Measurements from ENCODE around the gene GPAM.
"Not testable (repeated sequence)": the region's sequence is repeated elsewhere in the genome, so short reads cannot be mapped to it uniquely, and the experiment has no call there.

GPAM gene

DNA sequence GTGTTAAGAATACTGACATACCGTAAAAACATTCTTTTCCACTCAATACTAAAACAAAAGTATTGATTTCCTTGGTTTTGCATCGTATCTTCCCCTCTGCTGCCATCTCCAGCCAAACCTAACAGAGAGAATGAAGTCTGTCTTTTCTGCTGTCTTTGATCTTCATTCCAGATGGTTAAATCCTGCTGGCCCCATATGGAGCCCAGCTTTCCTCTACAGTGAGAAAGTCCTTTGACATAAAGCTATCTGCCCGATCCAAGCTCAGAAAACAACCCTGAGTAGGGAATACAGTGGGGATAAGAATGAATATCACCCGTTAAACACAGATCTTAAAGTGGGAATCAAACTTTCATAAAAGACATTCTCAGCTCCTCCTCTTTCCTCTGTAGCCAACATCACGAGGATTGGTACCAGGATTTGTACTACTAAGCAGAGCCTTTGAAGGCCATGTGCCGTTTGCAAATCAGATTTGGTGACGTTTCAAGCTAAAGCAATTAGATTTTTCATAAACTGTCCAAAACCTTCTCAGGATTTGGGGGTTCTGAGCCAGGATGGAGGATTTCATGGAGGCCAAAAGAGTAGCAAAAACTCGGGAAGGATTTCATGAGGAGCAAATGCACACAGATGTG lies 30.8 kb upstream of the GPAM start:
- no peak for DNase-seq

- no peak for DNase-seq
These were observed 30.3 kb upstream of the GPAM start for GRCh38 chr10:112213836-112214235.

DNA sequence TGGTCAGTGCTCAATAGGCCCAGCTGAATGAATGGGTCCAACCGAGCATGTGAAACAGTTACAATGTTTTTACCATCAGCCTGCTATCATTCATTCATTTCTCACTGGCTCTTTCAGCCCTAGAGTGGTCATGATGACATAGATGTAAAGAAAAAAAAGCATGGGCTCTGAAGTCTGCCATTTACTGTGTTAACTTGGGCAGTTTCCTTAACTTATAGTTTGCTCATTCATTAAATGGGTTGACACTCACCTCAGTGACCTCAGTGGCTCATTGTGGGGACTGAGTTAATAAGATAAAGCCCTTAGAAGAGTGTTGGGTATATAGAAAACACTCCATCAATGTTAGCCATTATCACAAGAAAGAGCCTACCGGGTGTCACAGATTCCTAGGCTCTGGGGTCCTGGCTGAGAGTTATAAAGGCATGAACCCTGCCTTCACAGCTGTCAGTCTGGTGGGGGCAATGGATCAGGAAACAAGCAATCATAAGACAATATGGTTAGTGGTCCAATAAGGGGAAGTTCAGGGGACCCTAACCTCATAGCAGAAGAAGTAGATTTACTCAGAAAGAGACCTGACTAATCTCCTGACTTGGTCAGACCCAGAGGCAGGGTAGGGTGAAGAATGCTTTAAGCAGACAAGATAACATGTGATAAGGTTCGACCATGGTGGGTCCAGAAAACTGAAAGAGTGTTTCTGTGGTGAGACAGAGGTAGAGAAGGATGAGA lies 29.7 kb upstream of the GPAM start:
- DNase-seq = no peak

DNA sequence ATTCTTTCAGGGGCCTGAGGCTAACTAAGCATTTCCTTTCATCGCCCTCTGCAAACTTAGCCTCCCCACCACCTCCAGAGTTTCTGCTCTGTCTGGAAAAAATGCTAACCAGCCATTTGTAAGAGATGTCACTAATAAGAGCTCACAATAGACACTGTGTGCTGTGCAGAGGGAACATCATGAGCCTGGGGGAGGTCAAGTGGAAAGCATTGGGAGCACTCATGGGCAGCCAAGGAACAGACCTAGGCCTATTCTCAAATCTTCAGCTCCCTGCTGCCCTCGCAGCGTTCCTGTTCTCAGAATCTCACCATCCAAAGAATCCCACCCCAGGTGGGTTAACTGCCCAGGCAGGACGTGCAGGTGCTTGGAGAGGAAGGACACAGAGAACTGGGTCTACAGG lies 27.1 kb upstream of the GPAM start:
- DNase-seq = no peak

- no peak for DNase-seq
These were observed 26.1 kb upstream of the GPAM start for GRCh38 chr10:112209684-112210131.

DNA sequence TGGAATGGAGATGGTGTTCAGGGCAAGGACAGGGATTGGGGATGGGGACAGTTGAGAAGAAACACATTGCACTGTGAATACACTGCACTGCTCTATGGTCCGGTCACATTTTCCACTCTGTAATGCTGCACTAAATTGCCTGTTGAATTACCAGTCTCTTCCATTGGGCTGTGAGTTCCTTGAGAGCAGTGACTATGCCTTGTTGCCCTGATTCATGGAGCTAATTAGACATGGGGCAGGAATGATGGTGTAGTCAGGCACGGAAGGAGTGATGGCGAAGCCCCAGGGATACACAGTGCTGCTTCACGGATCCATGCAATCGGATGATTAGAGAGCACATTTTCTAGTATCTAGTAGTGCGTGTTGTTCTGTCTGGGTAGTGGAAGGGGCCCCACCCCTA lies 25.4 kb upstream of the GPAM start:
- DNase-seq = no peak

GRCh38 chr10:112208292-112208691 lies 24.7 kb upstream of the GPAM start:
- DNase-seq = no peak

GRCh38 chr10:112203328-112204076 lies 19.9 kb upstream of the GPAM start:
- DNase-seq = no peak

DNA sequence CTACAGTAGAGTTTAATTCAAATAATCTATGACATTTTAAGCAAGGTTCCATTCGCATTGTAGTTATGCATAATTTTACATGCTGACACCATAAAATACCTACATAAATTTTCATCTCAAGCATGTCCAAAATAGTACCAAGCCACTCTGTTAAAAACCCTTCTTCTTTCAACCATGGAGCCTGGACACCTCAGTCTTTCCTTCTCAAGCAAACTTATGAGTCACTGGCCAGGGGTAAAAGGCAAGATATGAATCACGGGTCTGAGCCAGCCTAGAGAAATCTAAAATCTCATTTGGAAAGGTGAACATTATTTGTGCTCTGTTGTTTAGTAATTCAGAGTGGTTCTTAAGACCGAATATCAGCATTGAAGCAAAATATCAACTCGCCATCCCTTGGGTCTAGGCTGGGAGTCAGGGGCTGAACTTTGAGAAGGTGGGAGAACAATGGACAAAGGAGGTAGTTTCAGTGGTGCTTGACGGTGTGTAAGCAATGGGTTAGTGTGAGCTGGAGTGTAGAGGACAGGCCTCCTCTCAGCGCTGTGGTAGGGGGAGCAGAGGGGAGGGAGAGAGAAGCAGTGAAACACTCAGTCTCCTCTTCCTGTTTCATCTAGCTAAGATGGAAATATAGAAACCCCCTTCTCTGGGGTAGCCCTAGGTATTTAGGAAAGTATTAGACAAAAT lies 19.1 kb upstream of the GPAM start:
- no peak for DNase-seq

DNA sequence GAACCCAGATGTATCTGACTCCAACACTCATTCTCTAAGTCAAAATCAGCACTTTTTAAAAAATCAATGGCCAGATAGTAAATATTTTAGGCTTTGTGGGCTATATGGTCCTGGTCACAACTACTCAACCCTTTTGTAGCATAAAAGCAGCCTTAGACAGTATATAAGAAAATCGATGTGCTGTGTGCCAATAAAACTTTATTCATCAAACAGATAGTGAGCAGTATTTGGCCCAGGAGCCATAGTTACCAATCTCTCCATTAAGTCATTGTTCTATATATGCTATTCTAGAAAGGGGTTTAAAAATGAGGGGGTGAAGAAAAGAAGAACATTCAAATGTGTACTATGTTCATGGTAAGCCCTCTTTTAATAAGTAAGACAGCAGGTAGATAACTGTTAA lies 18.5 kb upstream of the GPAM start:
- no peak for DNase-seq

DNA sequence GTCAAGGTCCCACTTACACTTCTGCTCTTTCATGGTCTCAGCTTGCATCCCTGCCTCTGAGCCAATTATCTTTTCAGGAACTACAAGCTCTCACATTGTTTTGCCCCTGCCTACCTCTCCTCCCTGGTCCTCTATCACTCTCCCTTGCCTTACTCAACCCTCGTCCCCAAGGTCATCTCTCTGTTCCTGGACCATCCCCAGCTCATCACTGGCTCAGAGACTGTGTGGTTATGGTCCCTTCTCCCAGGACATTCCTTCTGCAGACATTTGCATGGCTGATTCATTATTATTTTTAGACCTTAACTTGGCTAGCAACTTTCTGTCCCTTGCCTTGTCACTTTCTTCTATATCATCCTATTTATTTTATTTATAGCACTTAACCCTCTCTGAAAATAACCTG lies 17.8 kb upstream of the GPAM start:
- DNase-seq = no peak

DNA sequence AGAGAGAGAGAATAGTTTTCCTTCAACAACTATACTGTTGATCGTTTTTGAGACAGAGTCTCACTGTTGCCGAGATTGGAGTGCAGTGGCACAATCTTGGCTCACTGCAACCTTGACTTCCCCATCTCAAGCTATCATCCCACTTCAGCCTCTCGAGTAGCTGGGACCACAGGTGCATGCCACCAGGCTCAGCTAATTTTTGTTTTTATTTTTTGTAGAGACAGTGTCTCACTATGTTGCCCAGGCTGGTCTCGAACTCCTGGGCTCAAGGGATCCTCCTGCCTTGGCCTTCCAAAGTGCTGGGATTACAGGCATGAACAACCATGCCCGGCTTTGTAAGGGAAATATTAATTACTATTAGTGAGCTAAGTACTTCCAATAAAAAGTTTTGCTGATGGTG lies 16.7 kb upstream of the GPAM start:
- not testable (repeated sequence) for DNase-seq

GRCh38 chr10:112197662-112198061 lies 14.1 kb upstream of the GPAM start:
- not testable (repeated sequence) for DNase-seq

DNA sequence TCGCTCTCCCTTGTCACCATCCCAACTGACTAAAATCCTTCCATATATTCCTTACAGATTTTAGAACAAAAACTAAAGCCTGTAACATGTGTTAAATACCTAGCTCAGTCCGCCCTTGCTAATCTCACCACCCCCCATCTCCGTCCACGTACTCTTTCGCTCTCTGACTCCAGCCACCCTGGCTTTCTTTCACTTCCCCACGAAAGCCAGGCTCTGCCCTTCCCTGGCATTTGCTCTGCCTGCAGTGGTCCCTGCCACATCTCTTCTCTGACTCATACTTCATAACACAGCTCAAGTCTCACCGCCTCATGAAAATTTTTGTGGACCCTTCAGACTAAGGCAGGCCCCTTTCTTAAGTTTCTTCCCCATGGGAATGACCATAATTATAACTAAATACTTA lies 11.7 kb upstream of the GPAM start:
- no peak for DNase-seq

DNA sequence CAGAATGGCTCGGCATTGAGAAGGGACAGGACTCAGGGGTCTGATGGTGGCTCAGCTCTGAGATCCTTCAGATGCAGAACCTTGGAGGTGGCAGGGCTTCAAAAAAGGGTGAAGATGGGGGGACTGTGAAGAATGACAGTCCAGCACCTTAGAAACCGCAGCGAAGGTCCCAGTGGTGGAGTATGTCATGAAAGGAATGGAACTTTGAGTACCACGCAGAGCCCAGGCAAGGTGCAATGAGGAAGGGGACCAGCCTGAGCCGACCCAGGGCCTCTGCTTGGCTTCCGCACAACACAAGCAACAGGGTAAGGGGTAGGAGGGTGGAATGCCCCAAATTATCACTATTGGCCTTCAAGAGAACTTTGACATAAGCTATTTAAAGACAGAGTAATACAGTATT lies 8.2 kb upstream of the GPAM start:
- DNase-seq = no peak

GRCh38 chr10:112191041-112191590 lies 7.6 kb upstream of the GPAM start:
- DNase-seq = no peak

DNA sequence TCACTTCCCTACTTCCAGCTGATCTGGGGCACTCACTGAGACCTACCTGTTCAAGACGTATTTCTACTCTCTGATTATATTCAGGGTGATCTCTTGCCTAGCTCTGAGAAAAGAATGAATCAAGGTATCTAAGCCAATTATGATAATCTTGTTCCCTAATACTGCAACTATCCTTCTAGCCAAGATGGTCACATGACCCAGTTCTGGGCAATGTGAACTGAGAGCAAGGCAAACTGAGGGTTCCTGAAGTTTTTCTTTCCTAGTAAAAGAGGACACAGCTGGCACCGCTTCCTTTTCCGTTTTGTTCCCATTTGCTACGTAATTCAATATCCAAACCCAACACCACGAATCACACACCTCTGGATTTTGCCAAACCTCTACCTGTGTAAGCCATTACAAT lies 5.9 kb upstream of the GPAM start:
- DNase-seq = no peak

GRCh38 chr10:112187527-112187926 lies 4.0 kb upstream of the GPAM start:
- no peak for DNase-seq

DNA sequence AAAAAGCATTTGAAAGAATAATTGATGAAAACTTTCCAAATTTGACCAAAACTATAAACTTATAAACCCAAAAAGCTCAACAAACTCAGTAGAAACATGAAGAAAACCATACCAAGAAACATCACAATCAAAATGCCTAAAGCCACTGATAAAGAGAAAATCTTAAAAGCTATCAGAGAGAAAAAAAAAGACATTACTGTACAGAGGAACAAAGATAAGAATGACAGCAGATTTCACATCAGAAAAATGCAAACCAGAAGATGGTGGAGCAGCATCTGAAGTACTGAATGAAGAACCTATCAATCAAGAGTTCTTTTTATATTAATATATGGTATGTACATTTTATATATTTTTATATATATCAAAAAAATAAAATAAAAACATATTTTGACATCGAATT lies 2.4 kb upstream of the GPAM start:
- DNase-seq = no peak

DNA sequence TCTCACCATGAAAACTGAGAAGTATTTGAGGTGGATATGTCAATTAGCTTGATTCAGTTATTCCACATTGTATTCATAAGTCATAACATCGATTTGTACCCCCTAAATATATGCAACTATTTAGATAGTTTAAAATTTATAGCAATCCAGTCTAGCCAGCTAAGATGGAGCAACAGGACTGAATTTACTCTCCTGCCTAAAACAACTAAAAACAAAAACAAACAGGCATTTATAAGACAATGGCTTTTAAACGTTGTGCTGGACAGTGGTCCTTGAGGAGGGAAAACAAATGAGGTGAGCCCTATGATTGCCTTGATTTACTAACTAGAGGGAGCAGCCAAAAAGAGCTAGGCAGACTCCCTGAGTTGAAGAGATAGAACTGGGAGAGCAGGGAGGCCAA lies 814 bp upstream of the GPAM start:
- no peak for DNase-seq

- no peak for DNase-seq
These were observed 447 bp upstream of the GPAM start for GRCh38 chr10:112184052-112184371.

DNA sequence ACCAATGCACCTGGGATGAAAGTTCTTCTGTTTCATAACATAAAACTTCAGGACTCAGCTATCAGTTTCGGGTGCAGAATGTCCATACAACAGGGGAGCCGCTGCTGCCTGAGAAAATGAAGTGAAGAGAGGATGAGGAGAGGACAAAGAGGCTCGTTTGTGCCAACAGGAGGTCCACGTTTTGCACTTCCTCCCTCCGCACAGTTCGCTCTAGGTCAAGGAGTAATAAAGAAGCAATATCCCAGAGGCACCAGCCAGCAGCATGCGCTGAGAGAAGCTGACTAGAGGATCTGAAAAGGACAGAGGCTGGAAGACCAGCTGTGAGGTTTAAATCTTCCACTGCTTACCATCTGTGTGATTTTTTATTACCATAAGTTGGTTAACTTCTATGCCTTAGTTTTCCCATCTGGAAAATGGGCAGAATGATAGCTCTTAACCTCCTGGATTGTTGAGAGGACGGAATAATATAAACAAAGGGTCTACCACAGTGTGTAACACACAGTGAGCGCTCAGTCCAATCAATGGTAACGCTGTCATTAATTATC lies 709 bp downstream of the GPAM start:
- DNase-seq = no peak

- no peak for DNase-seq
These were observed 6.3 kb downstream of the GPAM start for GRCh38 chr10:112177247-112177646.
